ENCODE measurements around the gene LMBRD2. TPM values are rescaled to one million over a fixed set of nuclear protein-coding genes. Genes with fewer than 3 reads are reported as not detected.

The LMBRD2 gene
- total and polyA plus RNA-seq, 10 of the 15 experiments (the other 5 are each of a cell fraction or from before 2014, with no cell fraction given), result 0.90 to 9.8 (median 6.5) TPM

- BruUV-seq (replicated peaks), result no TSS peak
- 93% methylated on average over 3 of the region's 3 CpGs for WGBS (ENCODE audit: insufficient coverage, insufficient replicate concordance, low lambda C conversion rate, missing lambda C conversion rate)
- Histone ChIP-seq H3K9ac (ENCODE audit: control insufficient read depth, insufficient read depth, low read length) (no peak overlapping the region), H3K4me2 (ENCODE audit: control insufficient read depth, insufficient read depth) (no peak overlapping the region), H3K79me2 (ENCODE audit: control insufficient read depth, insufficient read depth, low read length) (peaks cover 3% of the 10 kb centered on the region), H3K4me1 (ENCODE audit: control insufficient read depth, insufficient read depth, low read length) (0 out of 2 replicates have a peak, but pooled peaks cover 4% of the 10 kb centered on the region), H3K36me3 (ENCODE audit: control insufficient read depth in 2 of 2, insufficient read depth in 2 of 2, low read length in 1 of 2) (peaks cover 2 to 17% of the 10 kb centered on the region in 2 experiments), H2AFZ (ENCODE audit: control insufficient read depth, low read depth, low read length) (no peak overlapping the region), H3K27ac (ENCODE audit: control insufficient read depth, insufficient read depth) (no peak overlapping the region), H3K4me3 (no peak overlapping the region), H4K20me1 (ENCODE audit: control insufficient read depth, insufficient read depth) (no peaks in the 10 kb centered on the region), H3K9me3 (replicated peaks; ENCODE audit: control insufficient read depth, insufficient read depth, low read length) (no peaks in the 10 kb centered on the region; the same call in 2 of the 3 replicates), H3K27me3 (replicated peaks in 1 of 2; ENCODE audit: control insufficient read depth in 2 of 2, insufficient read depth in 2 of 2, low read length in 1 of 2) (no peaks in the 10 kb centered on the region)
- in situ Hi-C loops (cut with MboI), result loop anchor here (10.0 kb wide), 1 partner anchor 64 kb away; no protein-coding TSS in a partner anchor
- no peak for FAIRE-seq
- no peak for ATAC-seq
- CTCF ChIA-PET, result interaction anchor here (1.3 to 1.6 kb wide), 3 partner anchors 9 to 18 kb away, joined by 3 to 4 read pairs (median 4); no protein-coding TSS in a partner anchor
- SMC1A ChIA-PET (ENCODE audit: uncharacterized antibody, unreplicated experiment), result no interaction called here
- DNase-seq (ENCODE audit: low read depth, low spot score), result no peak
- RAD21 ChIA-PET (ENCODE audit: unreplicated experiment), result no interaction called here
- intact Hi-C loops (cut with micrococcal nuclease; ENCODE audit: unreplicated experiment), result no loop called here
- POLR2A ChIA-PET, result interaction anchor here (1.0 to 1.2 kb wide), 3 partner anchors 9 to 11 kb away, joined by 3 read pairs; no protein-coding TSS in a partner anchor
- TF ChIP-seq NFXL1 (IDR thresholded peaks at IDR 0.05; ENCODE audit: borderline replicate concordance) (no peak), ESRRA (IDR thresholded peaks at IDR 0.05; ENCODE audit: low read length) (no peak), RAD21 (IDR thresholded peaks at IDR 0.05; ENCODE audit: insufficient read depth, low read depth, low read length) (no peak), GABPA (IDR thresholded peaks at IDR 0.05; ENCODE audit: low read depth) (no peak)
- TF ChIP-seq, protein P1, sequence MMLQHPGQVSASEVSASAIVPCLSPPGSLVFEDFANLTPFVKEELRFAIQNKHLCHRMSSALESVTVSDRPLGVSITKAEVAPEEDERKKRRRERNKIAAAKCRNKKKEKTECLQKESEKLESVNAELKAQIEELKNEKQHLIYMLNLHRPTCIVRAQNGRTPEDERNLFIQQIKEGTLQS (IDR thresholded peaks at IDR 0.05; ENCODE audit: borderline replicate concordance, extremely low read depth, low read depth, low read length), result no peak
- TF ChIP-seq, protein P2, sequence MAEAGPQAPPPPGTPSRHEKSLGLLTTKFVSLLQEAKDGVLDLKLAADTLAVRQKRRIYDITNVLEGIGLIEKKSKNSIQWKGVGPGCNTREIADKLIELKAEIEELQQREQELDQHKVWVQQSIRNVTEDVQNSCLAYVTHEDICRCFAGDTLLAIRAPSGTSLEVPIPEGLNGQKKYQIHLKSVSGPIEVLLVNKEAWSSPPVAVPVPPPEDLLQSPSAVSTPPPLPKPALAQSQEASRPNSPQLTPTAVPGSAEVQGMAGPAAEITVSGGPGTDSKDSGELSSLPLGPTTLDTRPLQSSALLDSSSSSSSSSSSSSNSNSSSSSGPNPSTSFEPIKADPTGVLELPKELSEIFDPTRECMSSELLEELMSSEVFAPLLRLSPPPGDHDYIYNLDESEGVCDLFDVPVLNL (IDR thresholded peaks at IDR 0.05; ENCODE audit: low read depth, low read length), result no peak
Measured at GRCh38 chr5:36160617-36161016, 8.9 kb upstream of the LMBRD2 start.
